Testis (tissue), 2 donors: ENCODE measurements around the gene PLCE1.

Source experiments
- POLR2A ChIP-seq: fragments of 450-650 bp; IDR thresholded peaks from one replicate; pipeline ENCODE4 v1.6.1; 2017; ENCODE audit warnings: antibody characterized with exemption, mild to moderate bottlenecking, moderate library complexity
- TF ChIP-seq, protein P1 (sequence below), 3 experiments: fragments of 450-650 bp in 2 of 3; fragments of 200-600 bp in 1 of 3; sonication (generic) in 1 of 3; IDR thresholded peaks; one replicate each; pipeline ENCODE4 v1.5.1; 2016 to 2019; ENCODE audit warnings: antibody characterized with exemption in 3 of 3, mild to moderate bottlenecking in 2 of 3, moderate library complexity in 1 of 3

DNA sequence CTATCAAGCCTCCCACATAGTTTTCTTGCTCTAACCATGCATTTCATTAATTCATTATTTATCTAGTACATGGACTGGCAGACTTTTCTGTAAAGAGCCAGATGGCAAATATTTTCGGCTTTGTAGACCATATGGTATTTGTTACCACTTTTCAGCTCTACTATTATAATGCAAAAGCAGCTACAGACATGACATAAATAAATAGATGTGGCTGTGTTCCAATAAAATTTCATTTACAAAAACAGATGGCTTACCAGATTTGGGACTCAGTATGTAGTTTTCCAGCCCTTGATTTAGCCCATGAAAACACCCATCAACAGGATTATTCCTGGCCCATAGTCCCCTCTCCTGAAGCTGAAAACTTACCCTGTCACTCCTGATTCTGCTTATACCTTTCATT lies 32.1 kb downstream of the PLCE1 start:
- TF ChIP-seq POLR2A, result no peak
- TF ChIP-seq, protein P1, sequence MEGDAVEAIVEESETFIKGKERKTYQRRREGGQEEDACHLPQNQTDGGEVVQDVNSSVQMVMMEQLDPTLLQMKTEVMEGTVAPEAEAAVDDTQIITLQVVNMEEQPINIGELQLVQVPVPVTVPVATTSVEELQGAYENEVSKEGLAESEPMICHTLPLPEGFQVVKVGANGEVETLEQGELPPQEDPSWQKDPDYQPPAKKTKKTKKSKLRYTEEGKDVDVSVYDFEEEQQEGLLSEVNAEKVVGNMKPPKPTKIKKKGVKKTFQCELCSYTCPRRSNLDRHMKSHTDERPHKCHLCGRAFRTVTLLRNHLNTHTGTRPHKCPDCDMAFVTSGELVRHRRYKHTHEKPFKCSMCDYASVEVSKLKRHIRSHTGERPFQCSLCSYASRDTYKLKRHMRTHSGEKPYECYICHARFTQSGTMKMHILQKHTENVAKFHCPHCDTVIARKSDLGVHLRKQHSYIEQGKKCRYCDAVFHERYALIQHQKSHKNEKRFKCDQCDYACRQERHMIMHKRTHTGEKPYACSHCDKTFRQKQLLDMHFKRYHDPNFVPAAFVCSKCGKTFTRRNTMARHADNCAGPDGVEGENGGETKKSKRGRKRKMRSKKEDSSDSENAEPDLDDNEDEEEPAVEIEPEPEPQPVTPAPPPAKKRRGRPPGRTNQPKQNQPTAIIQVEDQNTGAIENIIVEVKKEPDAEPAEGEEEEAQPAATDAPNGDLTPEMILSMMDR (IDR thresholded peaks at IDR 0.05), result no peak
